Measurements from ENCODE around the gene PDE7B. TPM values are rescaled to one million over a fixed set of nuclear protein-coding genes. Genes with fewer than 3 reads are reported as not detected.

PDE7B gene
- total and polyA plus RNA-seq, 2 of the 4 experiments (the other 2 are of a cell fraction): 7.8 to 12.4 TPM

GRCh38 chr6:135921188-135921587 is 69.7 kb downstream of the PDE7B start:
- Histone ChIP-seq H3K36me3 (ENCODE audit: control insufficient read depth, insufficient read depth, low read length) (peaks cover 2% of the 10 kb centered on the region), H4K20me1 (ENCODE audit: insufficient read depth, low read length) (no peaks in the 10 kb centered on the region), H3K23ac (ENCODE audit: low read depth, low read length) (no peak overlapping the region), H2AK5ac (ENCODE audit: low read depth, low read length) (peak overlapping the region; percentile 82), H3K27ac (ENCODE audit: insufficient read depth, low read length) (peak overlapping the region; percentile 59), H2AFZ (replicated peaks; ENCODE audit: low read length, poor library complexity) (no peak overlapping the region), H2BK15ac (ENCODE audit: low read depth, low read length) (peak overlapping the region; percentile 98), H3K9me1 (ENCODE audit: insufficient read depth, low read length) (peaks cover 3% of the 10 kb centered on the region; the same call in 1 of the 2 replicates), H3K27me3 (ENCODE audit: control insufficient read depth, insufficient read depth, low read length) (no peaks in the 10 kb centered on the region), H4K5ac (ENCODE audit: low read depth, low read length) (peak overlapping the region; percentile 97; the same call in 1 of the 2 replicates), H3K79me1 (ENCODE audit: low read depth in 1 of 2, low read length in 2 of 2) (peaks cover 26 to 34% of the 10 kb centered on the region in 2 experiments), H3K4ac (ENCODE audit: low read depth, low read length) (peak overlapping the region; percentile 81; the same call in 1 of the 2 replicates), H4K8ac (ENCODE audit: low read depth in 2 of 2, low read length in 2 of 2) (peak overlapping the region; percentile 75 to 80), H3K18ac (ENCODE audit: low read depth, low read length) (peak overlapping the region; percentile 94; the same call in 1 of the 2 replicates), H3K56ac (ENCODE audit: extremely low read depth, insufficient read depth, low read length) (0 out of 2 replicates have a peak overlapping the region, but pooled peaks have one; percentile 3), H2BK5ac (ENCODE audit: low read depth, low read length, poor library complexity, severe bottlenecking) (peak overlapping the region; percentile 100), H2BK120ac (ENCODE audit: low read depth, low read length) (peak overlapping the region; percentile 94), H3K9ac (ENCODE audit: low read depth, low read length) (no peak overlapping the region), H3K4me2 (ENCODE audit: low read depth, low read length) (peak overlapping the region; percentile 56; the same call in 1 of the 2 replicates), H2AK9ac (replicated peaks; ENCODE audit: low read depth, low read length, poor library complexity) (no peak overlapping the region), H2BK20ac (ENCODE audit: low read depth, low read length) (peak overlapping the region; percentile 89), H3K14ac (replicated peaks; ENCODE audit: low read depth, low read length) (peak overlapping the region; percentile 77), H3K4me1 (ENCODE audit: control insufficient read depth, insufficient read depth, low read length) (peaks cover 11% of the 10 kb centered on the region), H3K9me3 (ENCODE audit: control insufficient read depth, insufficient read depth, low read length) (no peaks in the 10 kb centered on the region), H3K4me3 (ENCODE audit: insufficient read depth, low read depth, low read length) (no peak overlapping the region), H4K91ac (ENCODE audit: insufficient read depth, low read depth, low read length) (peak overlapping the region; percentile 82)
- DNase-seq: peak; percentile 36
- dilution Hi-C loops (cut with HindIII; ENCODE audit: low sequenced_read_pairs, unreplicated experiment): no loop called here
- intact Hi-C loops (cut with micrococcal nuclease): no loop called here
- BruUV-seq (replicated peaks): no TSS peak
- ChIA-PET CTCF (interaction anchor here (0.7 to 1.2 kb wide), 2 partner anchors 11 to 23 kb away, joined by 3 read pairs; no protein-coding TSS in a partner anchor), POLR2A (ENCODE audit: unreplicated experiment) (no interaction called here)
- no peak for TF ChIP-seq CEBPB (IDR thresholded peaks at IDR 0.05; ENCODE audit: low read depth, low read length)
- TF ChIP-seq FOS (IDR thresholded peaks at IDR 0.05; ENCODE audit: low read depth, low read length): no peak
- TF ChIP-seq, protein P1, sequence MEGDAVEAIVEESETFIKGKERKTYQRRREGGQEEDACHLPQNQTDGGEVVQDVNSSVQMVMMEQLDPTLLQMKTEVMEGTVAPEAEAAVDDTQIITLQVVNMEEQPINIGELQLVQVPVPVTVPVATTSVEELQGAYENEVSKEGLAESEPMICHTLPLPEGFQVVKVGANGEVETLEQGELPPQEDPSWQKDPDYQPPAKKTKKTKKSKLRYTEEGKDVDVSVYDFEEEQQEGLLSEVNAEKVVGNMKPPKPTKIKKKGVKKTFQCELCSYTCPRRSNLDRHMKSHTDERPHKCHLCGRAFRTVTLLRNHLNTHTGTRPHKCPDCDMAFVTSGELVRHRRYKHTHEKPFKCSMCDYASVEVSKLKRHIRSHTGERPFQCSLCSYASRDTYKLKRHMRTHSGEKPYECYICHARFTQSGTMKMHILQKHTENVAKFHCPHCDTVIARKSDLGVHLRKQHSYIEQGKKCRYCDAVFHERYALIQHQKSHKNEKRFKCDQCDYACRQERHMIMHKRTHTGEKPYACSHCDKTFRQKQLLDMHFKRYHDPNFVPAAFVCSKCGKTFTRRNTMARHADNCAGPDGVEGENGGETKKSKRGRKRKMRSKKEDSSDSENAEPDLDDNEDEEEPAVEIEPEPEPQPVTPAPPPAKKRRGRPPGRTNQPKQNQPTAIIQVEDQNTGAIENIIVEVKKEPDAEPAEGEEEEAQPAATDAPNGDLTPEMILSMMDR (conservative IDR thresholded peaks at IDR 0.05; ENCODE audit: low read depth, low read length): no peak
- TF ChIP-seq RFX5 (IDR thresholded peaks at IDR 0.05; ENCODE audit: low read depth, low read length): no peak
- no peak for TF ChIP-seq POLR2A (IDR thresholded peaks at IDR 0.05; ENCODE audit: low read depth, low read length)
- no peak for TF ChIP-seq MAZ (IDR thresholded peaks at IDR 0.05; ENCODE audit: borderline replicate concordance, low read depth, low read length)
- TF ChIP-seq, protein P2, sequence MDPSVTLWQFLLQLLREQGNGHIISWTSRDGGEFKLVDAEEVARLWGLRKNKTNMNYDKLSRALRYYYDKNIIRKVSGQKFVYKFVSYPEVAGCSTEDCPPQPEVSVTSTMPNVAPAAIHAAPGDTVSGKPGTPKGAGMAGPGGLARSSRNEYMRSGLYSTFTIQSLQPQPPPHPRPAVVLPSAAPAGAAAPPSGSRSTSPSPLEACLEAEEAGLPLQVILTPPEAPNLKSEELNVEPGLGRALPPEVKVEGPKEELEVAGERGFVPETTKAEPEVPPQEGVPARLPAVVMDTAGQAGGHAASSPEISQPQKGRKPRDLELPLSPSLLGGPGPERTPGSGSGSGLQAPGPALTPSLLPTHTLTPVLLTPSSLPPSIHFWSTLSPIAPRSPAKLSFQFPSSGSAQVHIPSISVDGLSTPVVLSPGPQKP (IDR thresholded peaks at IDR 0.05; ENCODE audit: borderline replicate concordance, low read depth, low read length): no peak
- no peak for TF ChIP-seq BHLHE40 (IDR thresholded peaks at IDR 0.05; ENCODE audit: low read depth, low read length)
- WGBS, 2 experiments (ENCODE audit: extremely low coverage in 2 of 2, insufficient read length in 1 of 2): no CpG with 5 or more reads among the region's 2 CpGs
- ATAC-seq (ENCODE audit: low read depth): no peak
- in situ Hi-C loops (cut with MboI; ENCODE audit: low sequenced_read_pairs): no loop called here
